ENCODE data around the gene DLG4.

Gene DLG4

GRCh38 chr17:7223375-7223774, 3.7 kb upstream of the DLG4 start:
- peaks cover 14% of the 10 kb centered on the region for H3K36me3 ChIP-seq
- no peaks in the 10 kb centered on the region for H3K4me1 ChIP-seq
- no peak for DNase-seq
- no peak for TF ChIP-seq CTCF (IDR thresholded peaks at IDR 0.05; ENCODE audit: low read depth, low read length)
- H3K27me3 ChIP-seq, result no peaks in the 10 kb centered on the region
- H3K9me3 ChIP-seq, result no peaks in the 10 kb centered on the region
- no peak overlapping the region for H3K4me3 ChIP-seq (ENCODE audit: low read depth, low read length)

GRCh38 chr17:7222972-7223292, 3.3 kb upstream of the DLG4 start:
- Histone ChIP-seq H3K36me3 (peaks cover 14% of the 10 kb centered on the region), H3K4me3 (ENCODE audit: low read depth, low read length) (no peak overlapping the region), H3K27me3 (no peaks in the 10 kb centered on the region), H3K4me1 (no peaks in the 10 kb centered on the region), H3K9me3 (no peaks in the 10 kb centered on the region)
- no peak for DNase-seq
- no peak for TF ChIP-seq CTCF (IDR thresholded peaks at IDR 0.05; ENCODE audit: low read depth, low read length)

GRCh38 chr17:7222093-7222971, 2.7 kb upstream of the DLG4 start:
- no peaks in the 10 kb centered on the region for H3K27me3 ChIP-seq
- H3K9me3 ChIP-seq, result no peaks in the 10 kb centered on the region
- no peak for TF ChIP-seq CTCF (IDR thresholded peaks at IDR 0.05; ENCODE audit: low read depth, low read length)
- peaks cover 14% of the 10 kb centered on the region for H3K36me3 ChIP-seq
- no peaks in the 10 kb centered on the region for H3K4me1 ChIP-seq
- DNase-seq, result no peak
- H3K4me3 ChIP-seq (ENCODE audit: low read depth, low read length), result no peak overlapping the region

GRCh38 chr17:7221278-7222092, 1.8 kb upstream of the DLG4 start:
- Histone ChIP-seq H3K4me3 (ENCODE audit: low read depth, low read length) (no peak overlapping the region), H3K4me1 (peaks cover under 1% of the 10 kb centered on the region; the same call in 1 of the 2 replicates), H3K36me3 (peaks cover 14% of the 10 kb centered on the region)

GRCh38 chr17:7220593-7221277, 1.1 kb upstream of the DLG4 start:
- H3K4me1 ChIP-seq, result peaks cover 5% of the 10 kb centered on the region; the same call in 1 of the 2 replicates
- peak; percentile 67 for DNase-seq
- TF ChIP-seq CTCF (IDR thresholded peaks at IDR 0.05; ENCODE audit: low read depth, low read length), result peak; percentile 57

More at GRCh38 chr17:7221278-7222092, 1.8 kb upstream of the DLG4 start:
- no peak for DNase-seq
- Histone ChIP-seq H3K27me3 (no peaks in the 10 kb centered on the region), H3K9me3 (no peaks in the 10 kb centered on the region)
- no peak for TF ChIP-seq CTCF (IDR thresholded peaks at IDR 0.05; ENCODE audit: low read depth, low read length)

More at GRCh38 chr17:7220593-7221277, 1.1 kb upstream of the DLG4 start:
- H3K27me3 ChIP-seq, result no peaks in the 10 kb centered on the region
- peak overlapping the region; percentile 72 for H3K4me3 ChIP-seq (ENCODE audit: low read depth, low read length)
- no peaks in the 10 kb centered on the region for H3K9me3 ChIP-seq
- H3K36me3 ChIP-seq, result peaks cover 14% of the 10 kb centered on the region

Data from BE2C (cell line).